Omental fat pad (tissue), 4 donors: ENCODE data around the gene MAGI1. TPM values are rescaled to one million over a fixed set of nuclear protein-coding genes. Genes with fewer than 3 reads are reported as not detected.

Source experiments
- ATAC-seq: fragments of 150-250 bp; one replicate; pipeline ENCODE4 v1.9.1; 2016; ENCODE audit warnings: mild to moderate bottlenecking, moderate library complexity; ENCODE audit not compliant: low FRiP score
- DNase-seq: peaks from one replicate; pipeline ENCODE4 v3.0.0-alpha.2; 2019; ENCODE audit warnings: low spot score
- CTCF ChIP-seq, 3 donors: fragments of 450-650 bp; IDR thresholded peaks; one replicate each; pipeline ENCODE4 v1.5.1; 2016 to 2017; ENCODE audit warnings: antibody characterized with exemption in 3 of 3, mild to moderate bottlenecking in 3 of 3, moderate library complexity in 2 of 3
- total RNA-seq, 4 donors: library from RNA; depleted of rRNA; stranded (reverse); fragments of >200 nt; gene quantifications; one replicate each; pipeline ENCODE4 v1.1.0, GENCODE V29; 2016

MAGI1 gene
- total RNA-seq, 4 donors from 2014 or later, result 22.9 to 38.8 (median 34.3) TPM

- no peak for ATAC-seq
- no peak for TF ChIP-seq CTCF (IDR thresholded peaks at IDR 0.05)
Observed at GRCh38 chr3:65783117-65783516, 255.6 kb downstream of the MAGI1 start.

GRCh38 chr3:65781594-65781993, 257.1 kb downstream of the MAGI1 start:
- ATAC-seq (no peak), DNase-seq (no peak)
- TF ChIP-seq CTCF (IDR thresholded peaks at IDR 0.05), result no peak

More at GRCh38 chr3:65783117-65783516, 255.6 kb downstream of the MAGI1 start:
- DNase-seq, result no peak

GRCh38 chr3:65779390-65779789, 259.3 kb downstream of the MAGI1 start:
- ATAC-seq, result peak; percentile 23
- TF ChIP-seq CTCF (IDR thresholded peaks at IDR 0.05), result no peak
- no peak for DNase-seq

- DNase-seq (no peak), ATAC-seq (peak; percentile 71)
- TF ChIP-seq CTCF (IDR thresholded peaks at IDR 0.05), result no peak
Observed at GRCh38 chr3:65778968-65779367, 259.8 kb downstream of the MAGI1 start.

GRCh38 chr3:65777050-65777449, 261.7 kb downstream of the MAGI1 start:
- ATAC-seq (no peak), DNase-seq (no peak)
- TF ChIP-seq CTCF (IDR thresholded peaks at IDR 0.05), result no peak

- DNase-seq, result no peak
- TF ChIP-seq CTCF (IDR thresholded peaks at IDR 0.05), result no peak
- ATAC-seq, result no peak
Observed at GRCh38 chr3:65776494-65776893, 262.2 kb downstream of the MAGI1 start.

- ATAC-seq (no peak), DNase-seq (no peak)
- TF ChIP-seq CTCF (IDR thresholded peaks at IDR 0.05), result no peak
Observed at GRCh38 chr3:65776081-65776480, 262.6 kb downstream of the MAGI1 start.
